Tongue (tissue), 2 donors: ENCODE data around the gene STARD7. TPM values are rescaled to one million over a fixed set of nuclear protein-coding genes. Genes with fewer than 3 reads are reported as not detected.
A peak's percentile ranks its signal among the peaks of the same experiment; 100 is the strongest.
"Not testable (repeated sequence)": the region's sequence is repeated elsewhere in the genome, so short reads cannot be mapped to it uniquely, and the experiment has no call there.

Experiments
- DNase-seq: peaks from one replicate; pipeline ENCODE4 v3.0.0-alpha.2; 2015
- total RNA-seq: library from RNA; depleted of rRNA; stranded (reverse); fragments of >200 nt; gene quantifications from one replicate; pipeline ENCODE4 v1.2.3, GENCODE V29; 2014

STARD7 gene
- total RNA-seq, 1 donor from 2014 or later: 242 TPM

DNA sequence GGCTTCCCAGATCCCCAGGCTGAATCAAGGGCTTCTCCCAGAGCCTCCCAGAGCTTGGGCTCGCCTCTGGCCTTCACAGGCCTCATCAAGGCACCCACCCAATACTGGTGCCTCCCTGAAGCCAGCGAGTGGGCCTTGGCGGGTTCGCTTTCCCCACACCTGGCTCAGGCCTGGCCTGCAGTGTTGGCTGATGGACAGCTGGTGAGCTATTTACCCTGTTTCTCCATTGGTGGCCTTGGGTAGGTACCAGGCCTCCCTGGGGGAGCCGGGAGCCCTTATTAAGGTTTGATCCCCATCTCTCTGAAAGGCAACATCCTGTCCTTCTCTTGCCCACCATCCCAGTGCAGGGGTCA is 45.2 kb downstream of the STARD7 start:
- DNase-seq: no peak

DNA sequence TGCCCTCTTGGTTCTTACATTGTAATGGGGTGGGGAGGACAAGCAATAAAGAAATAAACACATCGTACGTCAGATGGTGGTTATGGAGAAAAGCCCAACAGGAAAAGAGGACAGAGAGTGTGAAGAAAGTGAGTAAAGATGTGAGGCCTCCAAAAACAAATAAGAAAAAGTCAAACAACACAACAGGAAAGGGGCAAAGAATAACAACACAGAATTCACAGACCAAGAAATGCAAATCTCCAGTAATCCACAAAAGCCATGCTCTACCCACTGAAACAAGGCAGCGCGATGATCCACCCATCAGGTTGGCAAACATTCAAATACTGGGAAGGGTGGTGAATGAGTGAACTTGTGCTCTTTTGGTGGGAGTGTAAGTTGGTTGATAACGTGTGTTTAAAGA is 46.7 kb downstream of the STARD7 start:
- no peak for DNase-seq

DNA sequence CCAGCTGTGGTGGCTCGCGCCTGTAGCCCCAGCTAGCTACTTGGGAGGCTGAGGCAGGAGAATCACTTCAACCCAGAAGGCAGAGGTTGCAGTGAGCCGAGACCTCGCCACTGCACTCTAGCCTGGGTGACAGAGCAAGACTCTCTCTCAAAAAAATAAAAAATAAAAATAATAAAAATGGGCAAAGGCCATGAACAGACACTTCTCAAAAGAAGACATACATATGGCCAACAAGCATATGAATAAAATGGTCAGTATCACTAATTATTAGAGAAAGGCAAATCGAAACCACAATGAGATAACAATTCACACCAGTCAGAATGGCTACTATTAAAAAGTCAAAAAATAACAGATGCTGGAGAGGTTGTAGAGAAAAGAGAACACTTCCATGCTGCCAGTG is 48.3 kb downstream of the STARD7 start:
- not testable (repeated sequence) for DNase-seq

DNA sequence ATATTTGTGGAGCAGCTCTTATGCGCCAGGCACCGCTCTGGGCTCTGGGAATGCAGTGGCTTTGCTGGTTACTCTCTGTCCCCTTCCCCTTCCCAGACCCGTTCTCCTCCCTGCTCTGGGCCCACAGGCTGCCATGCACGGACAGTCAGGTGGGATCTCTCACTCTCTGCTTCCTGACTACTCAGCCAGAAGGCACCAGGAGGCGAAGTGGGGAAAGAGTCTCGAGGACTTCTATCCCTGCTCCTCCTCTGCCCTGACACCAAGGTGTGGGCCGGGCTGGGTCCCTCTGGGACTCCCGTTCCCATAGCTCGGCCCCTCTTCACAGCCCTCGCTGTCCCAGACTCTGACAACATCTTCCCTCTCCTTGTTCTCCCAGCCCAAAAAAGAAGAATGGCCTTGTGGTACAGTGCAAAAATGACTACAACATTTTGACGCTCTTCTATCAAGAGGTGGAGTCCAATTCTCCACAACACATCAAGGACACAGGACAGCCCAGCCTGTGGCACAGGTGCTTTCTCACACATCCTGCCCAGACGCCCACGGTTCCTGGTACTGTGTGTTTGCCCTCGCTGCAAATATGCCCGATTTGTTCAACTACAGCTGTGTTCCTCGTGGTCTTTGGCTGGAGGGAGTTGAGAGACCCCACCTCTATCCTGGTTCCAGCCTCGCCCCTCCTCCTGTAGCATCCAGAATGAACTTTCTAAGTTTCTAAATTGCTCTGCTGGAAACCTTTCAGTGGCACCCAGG is 49.4 kb downstream of the STARD7 start:
- no peak for DNase-seq

DNA sequence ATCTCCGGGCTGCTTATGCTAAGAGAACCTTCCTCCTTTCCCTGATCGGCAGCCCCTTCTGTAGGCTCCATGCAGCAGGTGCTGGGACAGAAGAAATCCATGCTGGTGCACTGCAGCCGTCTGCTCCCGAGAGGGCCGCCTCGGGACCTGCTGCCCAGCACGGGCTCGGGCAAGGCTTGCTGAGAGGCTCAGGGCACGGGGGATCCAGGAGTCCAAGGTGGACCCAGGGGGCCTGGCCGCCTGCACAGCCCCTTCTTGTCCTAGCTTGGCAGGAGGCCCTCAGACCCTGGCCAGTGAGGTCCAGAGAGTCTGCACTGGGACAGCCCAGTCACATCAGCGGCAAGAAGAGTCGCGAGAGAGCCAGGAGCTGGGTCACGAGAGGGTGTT is 50.1 kb downstream of the STARD7 start:
- DNase-seq: no peak

DNA sequence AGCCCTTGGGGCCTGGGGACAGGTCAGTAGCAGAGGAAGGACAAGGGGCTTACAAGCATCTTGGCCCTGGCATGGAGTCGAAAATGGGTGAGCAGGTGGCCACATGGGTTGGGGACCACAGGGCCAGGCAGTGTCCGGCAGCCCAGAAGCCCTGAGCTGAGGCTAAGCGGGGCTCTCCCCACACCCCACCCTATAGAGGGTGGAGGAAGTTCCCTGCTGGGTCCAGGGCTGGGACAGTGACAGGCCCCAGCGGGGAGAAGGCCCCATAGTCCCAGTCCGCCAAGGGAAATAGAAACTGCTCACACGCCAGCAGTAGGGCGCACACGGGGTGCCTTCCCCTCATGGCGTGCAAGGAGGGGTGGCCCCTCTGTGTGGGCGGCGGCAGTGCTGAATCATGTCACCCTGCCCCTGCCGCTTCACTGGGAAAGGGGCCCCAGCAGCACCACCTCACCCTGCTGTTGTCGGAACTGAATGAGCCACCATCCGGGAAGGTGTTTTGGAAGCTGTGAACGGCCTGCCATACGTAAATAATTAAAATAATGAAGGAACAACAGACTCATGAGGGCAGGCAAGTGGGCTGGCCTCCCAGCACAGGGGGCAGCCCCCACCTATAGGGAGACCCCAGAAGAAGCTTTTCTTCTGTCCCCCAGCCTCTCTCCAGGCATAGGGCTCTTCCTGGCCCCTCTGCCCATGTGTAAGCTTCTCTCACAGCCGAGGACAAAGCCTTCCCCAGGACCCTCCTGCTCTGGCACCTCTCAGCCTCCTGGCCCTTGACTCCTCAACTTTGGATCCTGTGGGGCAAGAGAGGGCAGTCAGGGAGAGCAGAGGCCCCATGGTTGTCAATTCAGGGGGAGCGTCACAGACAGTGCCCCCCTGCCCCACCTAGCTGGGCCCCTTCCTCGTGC is 50.7 kb downstream of the STARD7 start:
- no peak for DNase-seq

DNA sequence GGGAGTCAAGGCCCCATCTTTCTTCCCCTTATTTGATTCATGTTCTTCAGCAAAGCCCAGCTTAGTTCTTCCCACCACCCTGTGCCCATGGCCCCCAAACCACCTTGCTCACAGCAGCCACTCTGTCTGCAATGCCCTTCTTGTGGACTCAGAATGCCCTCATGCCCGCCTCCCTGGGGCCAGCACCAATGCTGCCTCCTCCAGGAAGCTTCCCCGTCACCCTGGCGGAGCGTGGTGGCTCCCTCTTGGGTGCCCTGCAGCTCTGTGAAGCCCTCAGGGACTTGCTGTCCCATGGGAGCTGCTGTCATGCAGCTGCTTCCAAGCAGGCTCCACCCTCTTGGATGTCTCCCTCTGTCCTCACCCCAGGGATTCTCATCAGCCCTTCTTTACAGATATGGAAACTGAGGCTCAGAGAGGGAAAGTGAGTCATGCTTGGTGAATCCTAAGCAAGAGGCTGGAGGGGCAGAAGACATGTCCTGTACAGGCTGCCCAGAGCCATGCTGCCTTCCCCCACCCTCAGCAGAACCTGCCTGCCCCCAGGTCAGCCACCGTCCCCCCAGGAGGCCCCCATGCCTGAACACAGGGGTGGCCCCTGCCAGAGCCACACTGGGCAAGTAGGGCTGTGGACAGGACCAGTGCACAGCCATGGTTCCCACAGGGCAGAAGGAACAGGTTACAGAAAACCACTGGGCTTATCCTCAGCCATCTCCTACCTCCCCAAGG is 51.5 kb downstream of the STARD7 start:
- DNase-seq: no peak

DNA sequence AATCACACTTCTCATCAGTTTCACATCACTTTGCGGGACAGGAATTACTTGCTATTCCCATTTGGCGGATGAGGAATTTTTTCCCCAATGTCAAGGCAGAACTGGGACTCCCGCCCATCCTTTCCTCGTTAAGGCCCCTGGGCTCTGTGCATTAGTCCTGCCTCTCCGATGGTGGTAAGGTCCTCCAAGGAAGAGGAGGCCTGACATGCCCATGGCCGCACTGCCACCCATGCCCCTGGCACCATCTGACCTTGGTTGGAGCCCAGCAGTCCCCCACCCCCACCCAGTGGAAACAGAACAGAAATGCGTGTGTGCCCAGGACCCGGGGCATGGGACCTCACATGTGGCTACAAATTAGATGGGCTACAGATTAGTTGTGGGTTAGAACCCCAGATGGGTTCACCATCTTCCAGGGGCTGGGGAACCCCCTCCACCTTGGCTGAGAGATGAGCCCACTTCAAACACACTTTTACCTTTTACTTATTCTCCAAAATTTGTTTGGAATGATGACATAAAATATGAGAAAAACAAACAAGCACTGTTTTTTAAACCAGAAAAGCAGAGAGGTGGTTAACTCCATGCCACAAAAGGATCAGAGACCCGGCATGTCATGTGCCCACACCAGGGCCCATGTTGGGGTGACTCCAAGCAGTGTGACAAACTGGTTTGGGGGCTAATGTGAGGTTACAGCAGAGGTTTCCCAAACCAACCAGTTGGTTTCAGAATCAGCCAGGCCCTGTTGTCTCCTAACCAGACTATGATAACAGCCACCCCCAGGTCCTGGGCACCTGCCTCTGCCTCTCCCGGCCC is 52.4 kb downstream of the STARD7 start:
- no peak for DNase-seq

DNA sequence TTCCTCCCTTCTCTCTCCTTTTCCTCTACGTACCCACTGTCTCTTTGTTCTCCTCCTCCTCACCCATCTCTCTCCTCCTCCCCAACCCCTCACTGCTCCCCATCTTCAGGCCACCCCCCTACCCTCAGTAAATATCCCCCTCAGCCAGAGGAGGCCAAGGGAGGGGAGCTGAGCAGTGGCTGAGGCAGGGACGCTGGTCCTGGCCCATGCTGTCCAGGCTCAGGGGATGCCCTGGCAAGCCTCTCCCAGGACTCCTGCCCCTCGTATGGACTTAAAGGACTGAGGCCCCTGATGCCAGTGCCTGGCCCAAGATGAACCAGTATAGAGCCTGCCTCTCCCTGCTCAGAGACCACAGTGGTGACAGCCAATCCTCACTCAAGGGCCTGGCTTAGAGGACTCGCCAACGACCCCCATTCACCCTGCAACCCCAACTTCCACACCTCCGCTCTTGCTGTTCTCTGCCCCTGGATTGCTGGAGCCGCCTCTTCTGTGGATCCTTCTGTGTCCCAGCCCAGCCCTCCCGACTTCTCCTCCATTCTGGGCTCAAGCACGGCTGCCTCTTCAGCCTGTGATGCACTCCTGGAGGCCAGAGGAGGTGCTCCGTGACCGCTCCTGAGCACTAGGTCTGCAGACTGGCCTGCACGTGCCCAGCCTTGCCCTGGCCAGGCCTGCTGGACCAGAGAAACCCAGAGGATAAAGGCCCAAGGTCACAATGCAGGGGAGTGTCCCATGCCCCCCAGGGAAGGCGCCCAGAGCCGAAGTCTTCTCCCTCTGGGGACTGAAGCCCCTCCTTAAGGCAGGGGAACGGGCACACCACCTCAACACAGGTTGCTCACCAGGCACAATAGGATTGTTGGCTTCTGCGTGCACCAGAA is 53.9 kb downstream of the STARD7 start:
- no peak for DNase-seq

DNA sequence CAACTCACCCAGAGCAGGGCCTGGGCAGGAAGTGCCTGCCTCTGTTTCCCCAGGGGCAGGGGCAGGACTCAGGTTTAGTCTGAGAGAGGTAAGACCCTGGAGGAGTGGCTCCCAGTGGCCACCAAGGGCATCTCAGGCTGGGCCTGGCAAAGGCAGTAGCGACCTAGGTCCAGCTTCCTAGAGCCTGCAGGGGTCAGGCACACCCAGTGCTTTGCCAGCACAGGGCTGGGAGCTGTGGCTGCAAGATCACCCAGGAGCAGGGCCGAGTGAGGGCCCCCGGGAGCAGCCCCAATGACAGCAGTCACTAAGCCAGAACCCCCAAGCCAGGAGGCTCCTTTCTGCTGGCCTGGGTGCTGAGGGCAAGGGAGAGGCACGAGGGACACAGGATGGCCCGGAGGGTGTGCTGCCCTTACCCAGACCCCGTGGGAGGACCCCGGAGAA is 54.6 kb downstream of the STARD7 start:
- no peak for DNase-seq

DNA sequence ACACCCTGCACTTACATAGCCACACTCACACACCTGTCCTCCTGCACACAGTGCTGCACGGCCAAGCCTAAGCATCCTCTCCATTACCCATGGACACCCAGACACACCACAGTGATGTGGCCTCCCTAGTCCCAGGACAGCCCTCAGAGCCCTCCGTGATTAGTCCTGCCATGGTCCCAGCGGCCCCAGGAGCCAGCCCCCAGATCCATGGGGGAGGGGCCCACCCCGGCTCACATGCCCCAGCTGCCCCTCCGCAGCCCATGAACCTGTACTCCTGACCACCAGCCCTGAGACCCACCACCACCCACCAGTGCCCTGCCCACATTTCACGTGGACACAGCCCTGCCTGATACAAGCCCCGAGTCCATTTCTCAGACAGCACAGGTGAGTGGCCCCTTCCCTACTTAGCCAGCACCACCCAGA is 55.3 kb downstream of the STARD7 start:
- no peak for DNase-seq

DNA sequence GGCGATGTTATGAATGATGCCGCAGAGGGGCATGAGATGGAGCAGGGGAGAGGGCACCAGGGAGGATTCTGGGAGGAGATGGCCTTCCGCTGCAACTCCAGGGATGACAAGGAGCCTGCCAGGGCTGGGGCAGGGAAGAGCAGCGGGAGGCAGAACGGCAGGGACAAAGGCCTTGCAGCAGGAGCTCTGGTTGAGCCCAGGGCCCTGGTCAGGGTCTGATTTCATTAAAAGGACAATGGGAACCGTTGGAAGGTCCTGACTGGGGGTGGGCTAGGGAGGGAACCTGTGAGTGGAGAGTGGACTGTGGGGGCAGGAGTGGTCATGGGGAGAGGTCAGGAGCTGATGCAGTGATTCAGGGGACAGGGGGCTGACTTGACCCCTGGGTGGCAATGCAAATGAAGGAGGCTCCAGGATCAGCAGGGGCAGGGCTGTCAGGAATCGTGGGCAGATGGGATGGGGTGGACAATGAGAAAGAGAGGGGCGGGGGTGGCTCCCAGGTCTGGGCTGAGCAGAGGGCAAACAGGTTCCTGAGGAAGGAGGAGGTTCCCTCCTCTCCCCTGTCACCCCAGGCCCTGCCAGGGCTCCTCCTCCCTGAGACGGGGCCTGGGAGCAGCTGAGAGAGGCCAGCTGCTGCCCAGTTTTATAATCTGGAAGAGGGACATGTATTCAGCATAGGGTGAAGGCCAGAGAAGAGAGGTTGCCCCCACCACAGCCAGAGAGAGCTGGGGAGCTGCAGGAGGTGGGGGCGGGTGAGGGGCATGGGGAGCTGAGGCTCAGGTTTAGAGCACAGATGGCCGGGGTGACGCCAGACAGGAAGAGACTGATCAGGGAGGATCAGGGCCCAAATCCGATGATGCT is 56.1 kb downstream of the STARD7 start:
- no peak for DNase-seq

DNA sequence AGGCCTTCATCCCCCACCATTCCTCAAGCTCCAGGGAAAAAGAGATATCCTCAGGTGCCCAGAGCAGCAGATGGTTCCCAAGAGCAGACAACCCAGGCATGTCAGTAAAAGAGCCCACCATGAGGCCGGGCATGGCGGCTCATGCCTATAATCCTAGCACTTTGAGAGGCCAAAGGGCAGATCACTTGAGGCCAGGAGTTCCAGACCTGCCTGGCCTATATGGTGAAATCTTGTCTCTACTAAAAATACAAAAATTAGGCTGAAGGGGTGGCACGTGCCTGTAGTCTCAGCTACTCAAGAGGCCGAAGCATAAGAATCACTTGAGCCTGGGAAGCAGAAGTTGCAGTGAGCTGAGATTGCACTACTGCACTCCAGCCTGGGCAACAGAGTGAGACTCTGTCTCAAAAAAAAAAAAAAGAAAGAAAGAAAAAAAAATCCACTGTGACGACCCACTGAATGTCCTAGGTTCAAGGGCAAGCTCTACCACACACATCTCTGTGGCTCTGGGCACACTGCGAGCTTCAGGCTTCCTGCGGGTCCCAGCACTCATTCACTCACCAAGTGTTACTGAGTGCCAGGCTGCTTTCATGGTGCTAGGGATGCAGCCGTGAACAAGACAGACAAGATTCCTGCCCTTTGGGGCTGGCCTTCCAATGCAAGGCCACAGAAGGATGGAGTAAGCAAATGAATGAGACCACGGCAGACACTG is 56.9 kb downstream of the STARD7 start:
- no peak for DNase-seq

DNA sequence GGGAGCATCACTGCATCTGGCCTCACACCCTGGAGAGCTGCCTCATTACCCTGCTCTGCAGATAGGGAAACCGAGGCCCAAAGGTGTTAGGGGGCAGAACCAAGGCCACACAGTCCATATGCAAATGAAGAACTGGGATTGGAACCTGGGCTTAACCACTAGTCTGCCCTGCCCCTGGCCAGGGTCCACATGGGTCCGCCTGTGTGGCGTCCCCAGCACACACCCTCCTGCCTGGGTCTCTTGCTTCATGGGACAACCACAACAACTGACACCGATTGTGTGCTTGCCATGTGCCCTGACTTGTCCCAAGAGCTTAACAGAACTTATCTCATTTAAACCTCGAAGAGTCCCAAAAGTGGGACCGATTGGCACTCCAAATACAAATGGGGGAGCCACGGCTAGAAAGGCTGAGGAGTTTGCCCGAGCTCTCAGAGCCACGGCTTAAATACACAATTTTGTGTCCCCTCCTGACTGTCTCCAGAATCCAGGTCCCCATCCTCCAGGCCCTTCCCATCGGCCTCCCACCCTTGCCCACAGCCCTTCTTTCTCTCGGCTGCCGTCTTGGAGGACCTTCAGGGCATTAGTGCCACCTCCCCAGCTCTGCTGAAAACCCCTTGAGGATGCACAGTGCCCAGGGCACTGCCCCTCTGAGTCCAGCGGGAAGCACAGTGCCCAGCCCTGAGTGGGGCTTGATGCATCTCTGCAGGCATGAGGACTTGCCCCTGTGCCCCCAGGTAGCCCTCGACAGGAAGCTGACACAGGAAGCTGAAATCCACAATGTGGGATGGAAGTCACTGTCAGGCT is 57.6 kb downstream of the STARD7 start:
- no peak for DNase-seq

DNA sequence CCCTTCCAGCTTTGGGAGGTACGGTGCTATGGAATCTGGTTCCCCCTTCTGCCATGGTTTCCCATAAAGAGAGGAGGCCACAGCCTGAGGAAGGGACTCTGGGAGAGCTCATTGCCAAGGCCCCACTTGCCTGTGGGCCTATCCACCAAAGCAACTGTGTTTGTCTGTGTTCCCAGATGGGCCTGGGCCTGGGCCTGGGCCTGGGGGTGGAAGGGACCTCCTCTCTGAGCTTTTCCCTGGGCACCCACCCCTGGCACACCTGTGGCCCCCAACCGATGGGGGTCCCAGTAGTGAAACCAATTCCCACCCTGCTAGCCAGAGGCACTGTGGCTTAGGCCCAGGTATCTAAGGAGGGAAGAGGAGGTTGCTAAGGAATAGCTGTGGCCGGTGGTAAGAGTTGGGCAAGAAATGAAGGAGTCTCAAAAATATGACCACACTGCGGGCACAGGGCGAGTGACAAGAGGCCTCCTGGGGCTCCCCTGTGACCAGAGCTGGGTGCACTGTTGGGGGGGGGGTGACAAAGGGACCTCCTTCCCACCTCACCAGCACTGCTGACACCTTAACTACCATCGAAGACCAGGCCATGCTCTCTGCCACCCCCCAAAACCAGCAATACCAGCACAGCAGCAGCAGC is 58.5 kb downstream of the STARD7 start:
- no peak for DNase-seq

DNA sequence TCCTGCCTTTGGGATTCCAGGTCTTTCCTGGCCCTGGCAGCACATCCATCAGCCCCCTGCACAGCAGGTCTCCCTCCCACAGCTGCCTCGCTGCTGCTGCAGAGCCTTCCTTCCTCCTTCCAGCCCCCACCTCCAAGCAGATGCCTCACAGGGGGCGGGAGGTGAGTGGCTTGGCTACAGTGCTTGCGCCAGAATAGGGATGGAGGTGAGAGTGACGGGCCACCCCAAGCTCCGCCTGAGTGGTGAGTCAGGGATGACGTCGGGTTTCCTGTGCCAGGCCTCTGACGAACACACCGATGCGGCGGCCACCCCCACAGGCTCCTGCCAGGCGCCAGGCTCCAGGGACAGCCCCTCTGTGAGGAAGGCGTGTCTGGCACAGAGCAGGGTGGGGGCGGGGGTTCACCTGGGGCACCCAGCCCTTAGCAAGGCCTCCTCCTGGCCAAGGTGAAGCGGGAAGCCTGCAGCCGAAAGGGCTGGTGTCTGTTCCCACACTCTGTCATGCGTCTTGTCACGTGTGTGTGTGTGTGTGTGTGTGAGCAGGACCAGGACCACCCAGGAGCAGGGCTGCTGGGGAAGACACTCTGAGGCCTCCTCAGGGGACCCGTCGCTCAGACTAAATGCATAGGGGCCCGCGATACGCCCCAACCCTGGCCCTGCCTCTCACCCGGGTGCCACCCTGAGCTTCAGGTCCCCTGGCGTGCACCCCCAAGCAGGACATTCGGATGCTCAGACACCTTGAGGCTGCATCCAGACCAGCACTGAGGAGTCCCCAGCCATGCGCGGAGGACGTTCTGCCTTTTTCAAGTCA is 60.0 kb downstream of the STARD7 start:
- DNase-seq: peak; percentile 83

DNA sequence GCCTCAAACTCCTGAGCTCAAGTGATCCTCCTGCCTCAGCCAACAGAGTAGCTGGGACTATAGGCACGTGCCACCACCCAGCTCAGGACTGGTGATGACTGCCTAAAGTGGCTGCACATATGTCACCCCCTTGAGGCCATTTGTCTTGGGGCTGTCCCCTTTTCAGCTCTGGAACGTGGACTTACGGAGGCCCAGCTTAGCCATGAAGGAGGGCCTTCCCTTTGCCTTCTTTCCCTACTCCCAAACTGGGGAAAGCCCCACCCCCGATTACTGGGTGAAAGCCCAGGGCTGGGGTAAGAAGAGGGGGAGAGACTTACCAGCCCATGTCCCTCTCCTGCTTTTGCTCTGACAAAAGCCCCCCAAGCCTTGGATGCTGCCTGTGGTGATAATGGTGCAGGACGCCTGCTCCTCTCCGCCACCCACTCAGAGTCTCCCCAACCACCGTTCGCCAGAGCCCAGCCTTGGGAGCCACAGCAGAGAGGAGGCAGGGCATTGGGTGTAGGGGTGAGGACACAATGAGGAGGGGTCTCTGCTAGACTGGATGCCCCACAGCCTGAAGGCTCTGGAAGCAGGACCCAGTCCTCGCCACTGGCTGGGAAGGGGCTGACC is 60.9 kb downstream of the STARD7 start:
- DNase-seq: peak; percentile 37
